Measurements from ENCODE around the gene PTOV1. TPM values are rescaled to one million over a fixed set of nuclear protein-coding genes. Genes with fewer than 3 reads are reported as not detected.

The PTOV1 gene
- total RNA-seq, 4 donors from 2014 or later: 46.2 to 156 (median 82.0) TPM

GRCh38 chr19:49908480-49909420 is 57.8 kb downstream of the PTOV1 start:
- intact Hi-C loops (cut with DNase I; ENCODE audit: low total_unique reads): no loop called here
- Histone ChIP-seq H3K27me3 (no peaks in the 10 kb centered on the region), H3K4me1 (peaks cover 4 to 7% of the 10 kb centered on the region in 2 donors), H3K9me3 (no peaks in the 10 kb centered on the region), H3K27ac (no peak overlapping the region), H3K36me3 (no peaks in the 10 kb centered on the region), H3K4me3 (no peak overlapping the region)
- TF ChIP-seq CTCF (IDR thresholded peaks at IDR 0.05): no peak
- TF ChIP-seq POLR2A (IDR thresholded peaks at IDR 0.05): no peak
- DNase-seq: no peak

- H3K36me3 ChIP-seq: no peaks in the 10 kb centered on the region
- no peak overlapping the region for H3K4me3 ChIP-seq
- H3K4me1 ChIP-seq: peaks cover 4 to 7% of the 10 kb centered on the region in 2 donors
- no peak overlapping the region for H3K27ac ChIP-seq
- TF ChIP-seq CTCF (IDR thresholded peaks at IDR 0.05): no peak
- no peak for TF ChIP-seq POLR2A (IDR thresholded peaks at IDR 0.05)
- no peak for DNase-seq
- no peaks in the 10 kb centered on the region for H3K27me3 ChIP-seq
- intact Hi-C loops (cut with DNase I; ENCODE audit: low total_unique reads): no loop called here
- H3K9me3 ChIP-seq: no peaks in the 10 kb centered on the region
Observed at GRCh38 chr19:49910179-49910578, 59.2 kb downstream of the PTOV1 start.

Small RNA genes within 50 kb of the gene (microRNA-seq; reads per million reads assigned to microRNA genes)
- gene MIR4749 (ENCODE audit: borderline microRNAs expressed, borderline replicate concordance): 2.0 reads per million
- not detected for gene MIR4750 (ENCODE audit: borderline microRNAs expressed, borderline replicate concordance)
- not detected for gene MIR6800 (ENCODE audit: borderline microRNAs expressed, borderline replicate concordance)

Small RNA genes within 50 kb of the gene (small RNA-seq; reads per million reads assigned to genes)
- gene MIR4749: not detected

Other genes starting within 250 kb of the PTOV1 start
- 100 to 1,000 TPM in 1 of 4 donors, 10 to 100 TPM in 3; 17.1 to 106 (median 47.7) TPM for gene RRAS, start 211.0 kb upstream of the PTOV1 start, total RNA-seq
- 10 to 100 TPM in 3 of 4 donors, 1 to 10 TPM in 1; 8.8 to 76.9 (median 11.4) TPM for gene SCAF1, start 208.9 kb upstream of the PTOV1 start, total RNA-seq
- gene IRF3, start 185.3 kb upstream of the PTOV1 start, total RNA-seq: 100 to 1,000 TPM in 1 of 4 donors, 10 to 100 TPM in 2, 1 to 10 TPM in 1; 8.2 to 106 (median 63.9) TPM
- gene BCL2L12, start 185.2 kb upstream of the PTOV1 start, total RNA-seq: 10 to 100 TPM in 1 of 4 donors, 1 to 10 TPM in 3; 3.1 to 23.8 (median 3.5) TPM
- 100 to 1,000 TPM in 3 of 4 donors, 10 to 100 TPM in 1; 78.5 to 274 (median 217) TPM for gene PRMT1, start 173.9 kb upstream of the PTOV1 start, total RNA-seq
- 1 to 10 TPM in 3 of 4 donors, not detected in 1; 1.3 to 6.0 (median 1.5) TPM for gene ADM5, start 161.6 kb upstream of the PTOV1 start, total RNA-seq
- gene CPT1C, start 160.0 kb upstream of the PTOV1 start, total RNA-seq: 10 to 100 TPM in 2 of 4 donors, 1 to 10 TPM in 2; 1.5 to 26.6 (median 12.2) TPM
- 1 to 10 TPM in 1 of 4 donors, under 1 TPM in 1, not detected in 2; 0.28 to 1.9 TPM for gene TSKS, start 87.9 kb upstream of the PTOV1 start, total RNA-seq
- gene AP2A1, start 84.2 kb upstream of the PTOV1 start, total RNA-seq: 100 to 1,000 TPM in 1 of 4 donors, 10 to 100 TPM in 3; 47.1 to 114 (median 54.7) TPM
- gene FUZ, start 37.9 kb upstream of the PTOV1 start, total RNA-seq: 10 to 100 TPM; 10.5 to 28.8 (median 23.3) TPM
- gene MED25, start 32.9 kb upstream of the PTOV1 start, total RNA-seq: 10 to 100 TPM; 21.1 to 48.1 (median 26.8) TPM
- 100 to 1,000 TPM in 1 of 4 donors, 10 to 100 TPM in 3; 47.7 to 104 (median 77.7) TPM for gene PNKP, start 16.4 kb downstream of the PTOV1 start, total RNA-seq
- 10 to 100 TPM in 1 of 4 donors, 1 to 10 TPM in 3; 2.6 to 26.7 (median 5.9) TPM for gene AKT1S1, start 26.2 kb downstream of the PTOV1 start, total RNA-seq
- gene TBC1D17, start 26.5 kb downstream of the PTOV1 start, total RNA-seq: 10 to 100 TPM in 3 of 4 donors, 1 to 10 TPM in 1; 9.1 to 44.1 (median 12.5) TPM
- 1 to 10 TPM in 1 of 4 donors, under 1 TPM in 1, not detected in 2; 0.82 to 1.2 TPM for gene IL4I1, start 45.7 kb downstream of the PTOV1 start, total RNA-seq
- gene ATF5, start 78.0 kb downstream of the PTOV1 start, total RNA-seq: 10 to 100 TPM in 1 of 4 donors, 1 to 10 TPM in 2, not detected in 1; 2.1 to 10.0 (median 3.6) TPM
- 10 to 100 TPM; 12.1 to 40.4 (median 24.6) TPM for gene NUP62, start 78.3 kb downstream of the PTOV1 start, total RNA-seq
- gene SIGLEC11, start 110.0 kb downstream of the PTOV1 start, total RNA-seq: 1 to 10 TPM in 2 of 4 donors, not detected in 2; 1.2 to 3.9 TPM
- 10 to 100 TPM in 3 of 4 donors, 1 to 10 TPM in 1; 1.5 to 68.8 (median 37.1) TPM for gene VRK3, start 174.2 kb downstream of the PTOV1 start, total RNA-seq
- 10 to 100 TPM in 3 of 4 donors, 1 to 10 TPM in 1; 7.1 to 28.9 (median 16.8) TPM for gene ZNF473, start 174.8 kb downstream of the PTOV1 start, total RNA-seq